HEK293 (cell line): ENCODE measurements around the gene ABLIM3.

Experiments used
- CTCF ChIA-PET: fragments of 350-600 bp; formaldehyde crosslinking; extraction: SDS; loops from one replicate; lab custom pipeline; 2021; ENCODE audit warnings: antibody characterized with exemption; lab: Yijun Ruan, JAX
- POLR2A ChIA-PET: fragments of 300-600 bp; formaldehyde crosslinking; extraction: SDS; loops from one replicate; lab custom pipeline; 2020; ENCODE audit warnings: antibody characterized with exemption, inconsistent platforms; lab: Yijun Ruan, JAX
- H3K27ac ChIP-seq: fragments of 200-500 bp; sonication (Bioruptor generic); 2 replicates; pipeline ENCODE4 v1.5.1; 2014; ENCODE audit warnings: low read depth, low read length, control low read depth, inconsistent platforms; ENCODE audit errors: extremely low read depth
- H3K36me3 ChIP-seq, 2 experiments: fragments of 200-500 bp in 1 of 2; sonication (Bioruptor generic) in 1 of 2; 1 replicate in 1 of 2; 2 replicates in 1 of 2; pipeline ENCODE4 v1.5.1; 2014 to 2017; ENCODE audit warnings: inconsistent platforms in 2 of 2, low read length in 2 of 2; ENCODE audit not compliant: control insufficient read depth in 2 of 2, insufficient read depth in 1 of 2
- H3K4me1 ChIP-seq: fragments of 200-500 bp; sonication (Bioruptor generic); 2 replicates; pipeline ENCODE4 v1.5.1; 2014; ENCODE audit warnings: mild to moderate bottlenecking, low read length, inconsistent platforms; ENCODE audit not compliant: control insufficient read depth, insufficient read depth
- H3K4me3 ChIP-seq: 2 replicates; pipeline ENCODE4 v1.5.1; 2011; ENCODE audit warnings: low read depth, mild to moderate bottlenecking, control low read depth, low read length, moderate library complexity
- H3K9me3 ChIP-seq: fragments of 200-500 bp; sonication (Bioruptor generic); 2 replicates; pipeline ENCODE4 v1.5.1; 2014; ENCODE audit warnings: low read depth, low read length, inconsistent platforms; ENCODE audit not compliant: control insufficient read depth, insufficient read depth
- BCL6B ChIP-seq: fragments of 450-650 bp; formaldehyde crosslinking; IDR thresholded peaks from 2 replicates; pipeline ENCODE4 v1.5.1; 2017; ENCODE audit warnings: missing biosample characterization, missing genetic modification characterization
- GLIS2 ChIP-seq: fragments of 450-650 bp; formaldehyde crosslinking; IDR thresholded peaks from 2 replicates; pipeline ENCODE4 v1.5.1; 2016; ENCODE audit warnings: missing biosample characterization, missing genetic modification characterization
- IKZF3 ChIP-seq: fragments of 450-650 bp; IDR thresholded peaks from 2 replicates; pipeline ENCODE4 v1.5.0; 2018; ENCODE audit warnings: missing biosample characterization, mild to moderate bottlenecking, missing genetic modification characterization, moderate library complexity
- KLF1 ChIP-seq: fragments of 450-650 bp; formaldehyde crosslinking; IDR thresholded peaks from 2 replicates; pipeline ENCODE4 v1.5.1; 2016; ENCODE audit warnings: missing biosample characterization, missing genetic modification characterization
- KLF17 ChIP-seq: fragments of 450-650 bp; formaldehyde crosslinking; IDR thresholded peaks from 2 replicates; pipeline ENCODE4 v1.5.1; 2016; ENCODE audit warnings: missing biosample characterization, missing genetic modification characterization
- KLF8 ChIP-seq: fragments of 450-650 bp; formaldehyde crosslinking; IDR thresholded peaks from 2 replicates; pipeline ENCODE4 v1.5.1; 2016; ENCODE audit warnings: missing biosample characterization, missing genetic modification characterization
- MYNN ChIP-seq: fragments of 450-650 bp; formaldehyde crosslinking; IDR thresholded peaks from 2 replicates; pipeline ENCODE4 v1.5.1; 2016; ENCODE audit warnings: missing biosample characterization, missing genetic modification characterization, borderline replicate concordance
- PRDM1 ChIP-seq: fragments of 450-650 bp; formaldehyde crosslinking; IDR thresholded peaks from 2 replicates; pipeline ENCODE4; 2016; ENCODE audit warnings: missing biosample characterization, missing genetic modification characterization
- TRIM28 ChIP-seq: IDR thresholded peaks from 2 replicates; pipeline ENCODE4 v1.6.1; 2011; ENCODE audit warnings: low read length, control low read depth, borderline replicate concordance
- ZBTB10 ChIP-seq: fragments of 450-650 bp; formaldehyde crosslinking; IDR thresholded peaks from 2 replicates; pipeline ENCODE4 v1.5.1; 2016; ENCODE audit warnings: missing biosample characterization, missing genetic modification characterization
- ZEB2 ChIP-seq: fragments of 450-650 bp; formaldehyde crosslinking; IDR thresholded peaks from 2 replicates; pipeline ENCODE4 v1.5.1; 2016; ENCODE audit warnings: missing biosample characterization, missing genetic modification characterization
- ZFP69B ChIP-seq: fragments of 450-650 bp; formaldehyde crosslinking; IDR thresholded peaks from 2 replicates; pipeline ENCODE4 v1.5.1; 2016; ENCODE audit warnings: missing biosample characterization, missing genetic modification characterization
- ZIC2 ChIP-seq: fragments of 450-650 bp; formaldehyde crosslinking; IDR thresholded peaks from 2 replicates; pipeline ENCODE4 v1.5.1; 2016; ENCODE audit warnings: missing biosample characterization, missing genetic modification characterization
- ZNF114 ChIP-seq: fragments of 450-650 bp; formaldehyde crosslinking; IDR thresholded peaks from 2 replicates; pipeline ENCODE4 v1.5.0; 2017; ENCODE audit warnings: missing biosample characterization, missing genetic modification characterization
- ZNF274 ChIP-seq, 2 experiments: fragments of 200-500 bp in 1 of 2; fragments of 450-650 bp in 1 of 2; sonication (Bioruptor generic) in 1 of 2; formaldehyde crosslinking in 1 of 2; IDR thresholded peaks; 2 replicates each; pipeline versions ENCODE4 v1.5.1 to v1.6.1; 2014 to 2016; ENCODE audit warnings: borderline replicate concordance in 1 of 2, inconsistent platforms in 1 of 2, low read length in 1 of 2, missing biosample characterization in 1 of 2, missing genetic modification characterization in 1 of 2
- ZNF335 ChIP-seq: fragments of 450-650 bp; formaldehyde crosslinking; conservative IDR thresholded peaks from 2 replicates; pipeline ENCODE4 v1.5.1; 2016; ENCODE audit warnings: missing biosample characterization, missing genetic modification characterization
- ZNF341 ChIP-seq: fragments of 450-650 bp; formaldehyde crosslinking; IDR thresholded peaks from 2 replicates; pipeline ENCODE4; 2016; ENCODE audit warnings: low read depth, missing biosample characterization, missing genetic modification characterization
- ZNF366 ChIP-seq: fragments of 450-650 bp; formaldehyde crosslinking; conservative IDR thresholded peaks from 2 replicates; pipeline ENCODE4 v1.5.1; 2016; ENCODE audit warnings: missing biosample characterization, missing genetic modification characterization
- ZNF394 ChIP-seq: fragments of 450-650 bp; formaldehyde crosslinking; IDR thresholded peaks from 2 replicates; pipeline ENCODE4 v1.5.1; 2016; ENCODE audit warnings: missing biosample characterization, missing genetic modification characterization, mild to moderate bottlenecking, moderate library complexity, borderline replicate concordance
- ZNF423 ChIP-seq: fragments of 450-650 bp; formaldehyde crosslinking; IDR thresholded peaks from 2 replicates; pipeline ENCODE4 v1.5.1; 2016; ENCODE audit warnings: missing biosample characterization, missing genetic modification characterization
- ZNF596 ChIP-seq: fragments of 450-650 bp; IDR thresholded peaks from 2 replicates; pipeline ENCODE4 v1.5.0; 2018; ENCODE audit warnings: missing biosample characterization, mild to moderate bottlenecking, missing genetic modification characterization, moderate library complexity
- ZNF660 ChIP-seq: fragments of 450-650 bp; IDR thresholded peaks from 2 replicates; pipeline ENCODE4 v1.5.1; 2018; ENCODE audit warnings: missing biosample characterization, mild to moderate bottlenecking, missing genetic modification characterization
- ZNF670 ChIP-seq: fragments of 450-650 bp; formaldehyde crosslinking; IDR thresholded peaks from 2 replicates; pipeline ENCODE4 v1.5.1; 2016; ENCODE audit warnings: missing biosample characterization, missing genetic modification characterization, low read depth
- ZNF747 ChIP-seq: fragments of 450-650 bp; formaldehyde crosslinking; IDR thresholded peaks from 2 replicates; pipeline ENCODE4 v1.5.1; 2016; ENCODE audit warnings: missing biosample characterization, missing genetic modification characterization
- ZNF777 ChIP-seq: fragments of 450-650 bp; formaldehyde crosslinking; IDR thresholded peaks from 2 replicates; pipeline ENCODE4 v1.5.1; 2017; ENCODE audit warnings: missing biosample characterization, missing genetic modification characterization, borderline replicate concordance
- ZSCAN5A ChIP-seq: fragments of 450-650 bp; formaldehyde crosslinking; IDR thresholded peaks from 2 replicates; pipeline ENCODE4 v1.5.1; 2016; ENCODE audit warnings: missing biosample characterization, missing genetic modification characterization
- TF ChIP-seq, protein P1 (sequence below): fragments of 450-650 bp; formaldehyde crosslinking; optimal IDR thresholded peaks from 2 replicates; pipeline ENCODE3; 2016; ENCODE audit warnings: missing biosample characterization, mild to moderate bottlenecking, missing genetic modification characterization
- TF ChIP-seq, protein P2 (sequence below): fragments of 450-650 bp; formaldehyde crosslinking; IDR thresholded peaks from 2 replicates; pipeline ENCODE4 v1.5.1; 2016; ENCODE audit warnings: missing biosample characterization, missing genetic modification characterization

Gene ABLIM3

GRCh38 chr5:149271195-149271715 lies 130.0 kb downstream of the ABLIM3 start:
- Histone ChIP-seq H3K36me3 (no peaks in the 10 kb centered on the region), H3K9me3 (no peaks in the 10 kb centered on the region), H3K27ac (peak overlapping the region; percentile 55; the same call in 1 of the 2 replicates), H3K4me3 (peak overlapping the region; percentile 57), H3K4me1 (peaks cover 3% of the 10 kb centered on the region; the same call in 1 of the 2 replicates)
- ChIA-PET CTCF (interaction anchor here (0.6 to 3.6 kb wide), 5 partner anchors 29 to 539 kb away, joined by 3 to 35 read pairs (median 3); partner anchors contain the start of gene ABLIM3), POLR2A (no interaction called here)
- TF ChIP-seq IKZF3 (tag by site-specific recombination) (0 out of 2 replicates have a peak, but pooled peaks have one; percentile 31), KLF8 (0 out of 2 replicates have a peak, but pooled peaks have one; percentile 11), ZNF747 (tag by site-specific recombination) (no peak), ZIC2 (tag by site-specific recombination) (peak; percentile 11; the same call in 1 of the 2 replicates), KLF17 (tag by site-specific recombination) (peak; percentile 44; the same call in 1 of the 2 replicates), ZNF777 (tag by site-specific recombination) (0 out of 2 replicates have a peak, but pooled peaks have one; percentile 46), ZNF335 (tag by site-specific recombination) (peak; percentile 96), ZNF670 (tag by site-specific recombination) (no peak), TRIM28 (no peak), ZNF366 (tag by site-specific recombination) (0 out of 2 replicates have a peak, but pooled peaks have one; percentile 47), KLF1 (tag by site-specific recombination) (peak; percentile 75), ZNF660 (tag by site-specific recombination) (no peak), MYNN (no peak), ZEB2 (tag by site-specific recombination) (0 out of 2 replicates have a peak, but pooled peaks have one; percentile 33), ZSCAN5A (tag by site-specific recombination) (no peak), BCL6B (tag by site-specific recombination) (no peak), GLIS2 (tag by site-specific recombination) (peak; percentile 45), ZNF596 (tag by site-specific recombination) (no peak), ZBTB10 (tag by site-specific recombination) (peak; percentile 20; the same call in 1 of the 2 replicates), ZNF114 (tag by site-specific recombination) (no peak), ZNF423 (tag by site-specific recombination) (no peak), PRDM1 (tag by site-specific recombination) (0 out of 2 replicates have a peak, but pooled peaks have one; percentile 17), ZFP69B (peak; percentile 59), ZNF274 (IDR thresholded peaks at IDR 0.05; ENCODE audit: low read length) (no peak), ZNF274 (tag by site-specific recombination; IDR thresholded peaks at IDR 0.05; ENCODE audit: borderline replicate concordance) (no peak), ZNF341 (tag by site-specific recombination) (peak; percentile 91), ZNF394 (no peak)
- TF ChIP-seq, protein P1, sequence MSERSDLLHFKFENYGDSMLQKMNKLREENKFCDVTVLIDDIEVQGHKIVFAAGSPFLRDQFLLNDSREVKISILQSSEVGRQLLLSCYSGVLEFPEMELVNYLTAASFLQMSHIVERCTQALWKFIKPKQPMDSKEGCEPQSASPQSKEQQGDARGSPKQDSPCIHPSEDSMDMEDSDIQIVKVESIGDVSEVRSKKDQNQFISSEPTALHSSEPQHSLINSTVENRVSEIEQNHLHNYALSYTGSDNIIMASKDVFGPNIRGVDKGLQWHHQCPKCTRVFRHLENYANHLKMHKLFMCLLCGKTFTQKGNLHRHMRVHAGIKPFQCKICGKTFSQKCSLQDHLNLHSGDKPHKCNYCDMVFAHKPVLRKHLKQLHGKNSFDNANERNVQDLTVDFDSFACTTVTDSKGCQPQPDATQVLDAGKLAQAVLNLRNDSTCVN = peak; percentile 89
- TF ChIP-seq, protein P2, sequence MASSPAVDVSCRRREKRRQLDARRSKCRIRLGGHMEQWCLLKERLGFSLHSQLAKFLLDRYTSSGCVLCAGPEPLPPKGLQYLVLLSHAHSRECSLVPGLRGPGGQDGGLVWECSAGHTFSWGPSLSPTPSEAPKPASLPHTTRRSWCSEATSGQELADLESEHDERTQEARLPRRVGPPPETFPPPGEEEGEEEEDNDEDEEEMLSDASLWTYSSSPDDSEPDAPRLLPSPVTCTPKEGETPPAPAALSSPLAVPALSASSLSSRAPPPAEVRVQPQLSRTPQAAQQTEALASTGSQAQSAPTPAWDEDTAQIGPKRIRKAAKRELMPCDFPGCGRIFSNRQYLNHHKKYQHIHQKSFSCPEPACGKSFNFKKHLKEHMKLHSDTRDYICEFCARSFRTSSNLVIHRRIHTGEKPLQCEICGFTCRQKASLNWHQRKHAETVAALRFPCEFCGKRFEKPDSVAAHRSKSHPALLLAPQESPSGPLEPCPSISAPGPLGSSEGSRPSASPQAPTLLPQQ (tag by site-specific recombination) = peak; percentile 87
